HG03432 (cell line): ENCODE measurements around the gene FAF1.

Source experiments
- ATAC-seq: cut with Tn5 transposase; IDR thresholded peaks from one replicate; pipeline ENCODE4 v1.9.1; 2021; ENCODE audit warnings: mild to moderate bottlenecking, moderate library complexity; ENCODE audit not compliant: unreplicated experiment

Gene FAF1

GRCh38 chr1:50421768-50422674 is 538.0 kb downstream of the FAF1 start:
- no peak for ATAC-seq

- ATAC-seq = no peak
Observed at GRCh38 chr1:50421366-50421748, 538.7 kb downstream of the FAF1 start.

- ATAC-seq = no peak
Observed at GRCh38 chr1:50420689-50421365, 539.2 kb downstream of the FAF1 start.

GRCh38 chr1:50419907-50420677 is 540.0 kb downstream of the FAF1 start:
- no peak for ATAC-seq

DNA sequence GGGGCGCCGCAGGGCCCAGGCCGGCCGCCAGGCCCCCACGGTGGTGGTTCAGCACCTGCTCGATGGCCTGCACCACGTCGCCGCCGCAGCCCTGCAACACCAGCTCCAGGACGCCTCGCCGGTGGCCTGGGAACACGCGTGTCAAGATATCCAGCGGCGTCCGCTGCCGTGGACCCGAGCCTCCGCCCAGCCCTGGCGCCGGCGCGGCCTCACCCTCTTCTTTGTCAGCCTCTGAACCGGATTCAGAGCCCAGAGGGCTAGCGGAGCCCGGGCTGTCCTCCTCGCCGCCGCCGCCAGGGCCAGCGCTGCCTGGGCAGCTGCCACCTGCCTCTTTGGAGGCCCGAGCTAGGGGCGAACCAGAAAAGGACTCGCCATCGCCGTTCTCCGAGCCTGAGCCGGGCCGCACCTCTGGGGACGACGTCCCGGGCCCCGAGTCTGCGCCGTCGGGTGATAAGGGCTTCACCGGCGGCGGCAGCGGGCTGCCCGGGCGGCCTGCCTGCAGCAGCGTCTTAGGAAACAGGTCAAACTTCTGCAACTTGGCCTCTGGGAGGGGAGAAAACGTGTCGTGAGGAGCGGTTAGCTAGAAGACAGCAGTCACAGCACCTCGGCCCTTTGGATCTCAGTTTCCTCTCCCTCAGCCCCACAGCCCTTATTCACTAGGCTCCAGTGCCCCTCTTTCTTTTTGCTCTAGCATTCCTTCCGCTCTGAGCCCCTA is 540.7 kb downstream of the FAF1 start:
- ATAC-seq = no peak

- ATAC-seq = no peak
Observed at GRCh38 chr1:50418600-50419109, 541.4 kb downstream of the FAF1 start.

DNA sequence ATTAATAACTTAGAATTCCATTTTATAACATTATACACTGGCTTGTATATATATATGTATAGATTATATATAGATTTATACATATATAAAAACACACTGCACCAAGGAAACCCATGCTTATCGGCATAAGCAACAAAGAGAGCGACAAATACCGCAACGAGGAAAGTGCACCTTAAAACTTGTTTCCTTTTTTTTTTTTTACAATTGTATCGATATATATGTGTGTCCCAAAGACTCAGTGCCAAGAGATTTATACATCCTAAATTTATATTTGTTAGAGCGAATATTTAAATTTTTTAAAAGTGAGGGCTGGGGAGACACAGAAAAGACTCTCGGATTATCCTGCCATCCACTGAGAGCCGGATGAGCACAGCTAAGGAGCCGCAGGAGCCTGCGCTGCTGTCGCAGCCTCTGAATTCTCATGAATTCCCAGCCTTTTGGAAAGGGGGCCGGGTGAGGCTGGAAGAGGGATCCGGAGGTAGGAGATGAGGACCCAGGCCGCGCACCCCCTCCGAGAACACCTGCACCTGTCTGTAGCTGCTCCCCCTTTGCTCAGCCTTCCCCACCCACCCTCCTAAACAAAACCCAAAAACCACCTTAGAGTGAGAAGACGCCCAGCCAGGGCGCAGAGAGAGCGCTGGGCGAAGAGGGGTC is 542.0 kb downstream of the FAF1 start:
- no peak for ATAC-seq

- ATAC-seq = no peak
Observed at GRCh38 chr1:50417507-50417906, 542.6 kb downstream of the FAF1 start.

- no peak for ATAC-seq
Observed at GRCh38 chr1:50416553-50417453, 543.3 kb downstream of the FAF1 start.

- ATAC-seq = no peak
Observed at GRCh38 chr1:50416150-50416527, 543.9 kb downstream of the FAF1 start.

DNA sequence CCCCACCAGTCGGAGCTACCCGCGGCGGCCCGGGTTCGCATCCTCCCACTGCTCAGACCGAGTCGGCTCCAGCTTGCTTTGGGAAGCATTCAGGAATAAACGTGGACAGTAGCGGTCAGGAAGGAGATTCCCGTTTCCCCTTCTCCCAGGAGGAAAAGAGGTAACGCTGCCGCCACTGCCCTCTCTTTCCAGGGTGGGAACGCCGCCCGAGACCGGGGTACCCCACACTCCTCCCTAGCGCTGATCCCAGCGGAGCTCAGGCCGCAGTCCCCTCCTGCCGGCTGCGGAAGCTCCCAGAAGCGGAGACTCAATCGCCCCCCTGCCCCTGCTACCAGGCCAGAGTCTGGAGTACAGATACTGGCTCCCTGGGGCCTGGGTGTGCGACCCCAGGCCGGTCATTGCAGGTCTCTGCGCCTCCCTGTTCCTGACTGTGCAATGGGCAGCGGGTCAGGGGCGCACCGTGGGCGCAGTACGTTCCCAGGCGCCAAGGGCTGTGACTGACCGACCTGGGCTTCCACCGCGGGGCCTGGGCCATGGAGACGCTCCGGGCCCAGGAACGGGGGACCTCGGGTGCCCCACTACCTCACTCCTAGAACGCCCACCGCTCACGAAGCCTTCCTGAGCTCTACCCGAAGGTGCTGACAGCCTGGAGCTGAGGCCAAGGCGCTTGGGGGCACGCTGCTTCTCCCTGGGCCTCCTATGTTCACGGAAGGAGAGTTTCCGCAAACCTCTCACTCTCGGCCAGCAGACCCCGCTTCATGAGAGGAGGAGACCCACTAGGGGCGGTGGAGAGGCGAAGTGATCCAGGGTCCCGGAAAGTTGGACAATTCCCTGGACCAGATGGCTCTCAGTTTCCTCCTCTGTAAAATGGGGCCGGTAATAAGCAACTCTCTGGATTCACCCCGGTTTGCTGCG is 544.6 kb downstream of the FAF1 start:
- no peak for ATAC-seq

DNA sequence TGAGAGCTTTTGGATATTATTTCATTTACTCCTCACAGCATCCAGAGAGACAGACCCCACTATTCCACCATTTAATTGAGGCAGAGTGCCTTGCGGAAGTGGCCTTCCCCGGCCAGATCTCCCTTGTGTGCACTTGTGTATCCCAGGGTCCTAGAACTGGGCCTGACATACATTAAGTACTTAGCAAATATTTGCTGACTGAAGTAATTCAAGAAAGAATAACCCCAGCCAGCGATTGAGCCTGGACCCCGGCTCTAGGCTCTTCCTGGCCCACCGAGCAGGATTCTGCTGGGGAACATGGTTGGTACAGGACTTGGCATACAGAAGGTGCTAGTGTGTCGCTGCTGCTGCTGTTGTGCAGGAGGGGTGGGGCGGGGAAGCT is 545.2 kb downstream of the FAF1 start:
- no peak for ATAC-seq

- ATAC-seq = no peak
Observed at GRCh38 chr1:50412813-50413476, 547.1 kb downstream of the FAF1 start.

- no peak for ATAC-seq
Observed at GRCh38 chr1:50405814-50406213, 554.3 kb downstream of the FAF1 start.

DNA sequence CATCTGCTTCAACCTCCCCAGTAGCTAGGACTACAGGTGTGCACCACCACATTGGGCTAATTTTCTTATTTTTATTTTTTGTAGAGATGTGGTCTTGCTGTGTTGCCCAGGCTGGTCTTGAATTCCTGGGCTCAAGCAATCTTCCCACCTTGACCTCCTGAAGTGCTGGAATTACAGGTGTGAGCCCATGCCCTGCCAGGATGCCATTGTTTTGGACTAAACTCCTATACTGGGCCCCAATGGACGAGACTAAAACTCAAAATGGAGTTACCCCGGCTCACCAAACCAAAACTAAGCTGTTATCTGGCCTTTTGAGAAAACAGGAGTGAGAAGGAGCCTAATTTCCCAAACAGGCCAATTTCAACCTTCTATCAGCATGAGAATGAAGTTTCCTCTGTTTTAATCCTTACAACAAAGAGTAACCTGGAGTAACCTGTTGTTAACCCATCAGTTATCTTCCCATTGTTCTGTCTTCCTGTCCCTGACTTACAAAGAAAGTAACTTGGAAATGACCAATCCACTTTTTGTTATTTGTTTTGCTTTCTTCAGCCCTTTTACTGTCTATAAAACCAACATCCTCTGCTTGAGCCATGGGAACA is 566.4 kb downstream of the FAF1 start:
- no peak for ATAC-seq
